ENCODE results near the gene TASOR. TPM values are rescaled to one million over a fixed set of nuclear protein-coding genes. Genes with fewer than 3 reads are reported as not detected.
A peak's percentile ranks its signal among the peaks of the same experiment; 100 is the strongest.
"Not testable (repeated sequence)": the region's sequence is repeated elsewhere in the genome, so short reads cannot be mapped to it uniquely, and the experiment has no call there.

Gene TASOR
- 64.3 and 78.6 TPM in 2 replicates for total RNA-seq (2014; rRNA removed; shearing (Covaris generic))

- DNase-seq (ENCODE audit: low spot score) = peak; percentile 54
Observed at GRCh38 chr3:56683122-56683817, at the start of gene TASOR. Gene TASOR (minus strand): TSS chr3:56683265. CDS start chr3:56683006, 259 bp downstream.

DNA sequence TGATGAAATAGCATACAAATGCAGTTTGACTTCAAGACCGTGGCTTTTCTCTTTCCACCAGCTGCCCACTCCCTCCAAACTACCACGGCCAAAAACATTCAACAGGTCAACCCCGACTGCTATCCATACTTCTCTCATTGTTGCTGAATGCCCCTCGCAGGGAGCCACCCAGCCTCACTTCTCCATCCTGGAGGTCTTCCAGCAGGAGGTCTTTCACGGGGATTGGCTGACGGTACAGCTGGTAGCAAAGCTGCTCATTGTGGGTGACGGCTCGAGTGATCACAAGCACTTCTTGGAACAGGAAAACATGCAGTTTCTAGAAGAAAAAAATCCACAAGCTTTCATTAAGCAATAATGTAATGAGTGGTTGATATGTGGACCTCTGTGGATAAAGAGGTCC is 49.0 kb upstream of the TASOR start:
- no peak for DNase-seq (ENCODE audit: low spot score)

GRCh38 chr3:56725175-56725574 is 42.1 kb upstream of the TASOR start:
- no peak for DNase-seq (ENCODE audit: low spot score)

DNA sequence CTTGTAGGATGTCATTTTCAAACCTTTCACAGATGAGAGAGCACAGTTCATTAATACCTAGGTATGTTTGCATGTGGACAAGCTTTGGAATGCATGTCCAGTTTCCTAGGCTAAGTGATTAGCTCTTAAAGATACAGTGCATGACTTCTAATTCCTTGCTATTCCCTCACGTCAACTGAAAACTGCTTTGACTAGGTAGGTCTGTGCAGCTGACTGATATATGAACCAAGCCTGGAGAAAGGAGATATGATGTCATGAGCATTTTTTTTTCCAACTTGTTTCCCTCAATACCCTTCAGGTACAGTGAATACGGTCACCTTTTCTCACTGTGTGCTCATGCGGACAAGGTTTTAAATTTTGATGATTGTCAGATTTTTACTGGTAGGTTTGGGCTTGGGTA is 41.6 kb upstream of the TASOR start:
- DNase-seq (ENCODE audit: low spot score) = no peak

DNA sequence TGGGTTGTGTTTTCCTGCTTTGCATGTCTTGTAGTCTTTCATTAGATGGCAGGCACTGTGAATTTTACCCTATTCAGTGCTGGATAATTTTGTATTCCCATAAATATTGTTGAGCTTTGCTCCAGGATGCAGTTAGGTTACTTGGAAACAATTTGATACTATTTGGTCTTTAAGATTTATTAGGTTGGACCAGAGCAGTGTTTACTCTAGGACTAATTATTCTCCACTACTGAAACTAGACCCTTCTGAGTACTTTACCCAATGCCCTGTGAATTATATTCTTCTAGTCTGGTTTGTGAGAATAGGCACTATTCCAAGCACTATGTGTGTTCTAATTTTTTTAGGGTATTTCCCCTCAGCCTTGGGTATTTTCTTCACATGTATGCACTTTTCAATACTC is 37.8 kb upstream of the TASOR start:
- DNase-seq (ENCODE audit: low spot score) = no peak

- DNase-seq (ENCODE audit: low spot score) = not testable (repeated sequence)
Observed at GRCh38 chr3:56718809-56719208, 35.7 kb upstream of the TASOR start.

- no peak for DNase-seq (ENCODE audit: low spot score)
Observed at GRCh38 chr3:56711344-56711743, 28.3 kb upstream of the TASOR start.

- not testable (repeated sequence) for DNase-seq (ENCODE audit: low spot score)
Observed at GRCh38 chr3:56707412-56707811, 24.3 kb upstream of the TASOR start.

- no peak for DNase-seq (ENCODE audit: low spot score)
Observed at GRCh38 chr3:56706629-56707028, 23.6 kb upstream of the TASOR start.

DNA sequence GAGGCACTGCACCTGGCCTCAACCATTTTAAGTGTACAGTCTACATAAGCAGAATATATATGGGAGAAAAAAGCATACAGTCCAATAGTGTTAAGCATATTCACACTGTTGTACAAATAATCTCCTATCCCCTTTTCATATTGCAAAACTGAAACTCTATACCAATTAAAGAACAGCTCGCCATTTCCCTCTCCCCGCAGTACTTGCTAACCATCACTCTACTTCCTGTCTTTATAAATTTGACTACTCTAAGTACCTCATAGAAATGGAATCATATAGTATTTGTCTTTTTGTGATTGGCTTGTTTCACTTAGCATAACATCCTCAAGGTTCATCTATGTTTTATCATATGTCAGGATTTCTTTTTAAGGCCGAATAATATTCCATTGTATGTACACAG is 21.6 kb upstream of the TASOR start:
- no peak for DNase-seq (ENCODE audit: low spot score)

DNA sequence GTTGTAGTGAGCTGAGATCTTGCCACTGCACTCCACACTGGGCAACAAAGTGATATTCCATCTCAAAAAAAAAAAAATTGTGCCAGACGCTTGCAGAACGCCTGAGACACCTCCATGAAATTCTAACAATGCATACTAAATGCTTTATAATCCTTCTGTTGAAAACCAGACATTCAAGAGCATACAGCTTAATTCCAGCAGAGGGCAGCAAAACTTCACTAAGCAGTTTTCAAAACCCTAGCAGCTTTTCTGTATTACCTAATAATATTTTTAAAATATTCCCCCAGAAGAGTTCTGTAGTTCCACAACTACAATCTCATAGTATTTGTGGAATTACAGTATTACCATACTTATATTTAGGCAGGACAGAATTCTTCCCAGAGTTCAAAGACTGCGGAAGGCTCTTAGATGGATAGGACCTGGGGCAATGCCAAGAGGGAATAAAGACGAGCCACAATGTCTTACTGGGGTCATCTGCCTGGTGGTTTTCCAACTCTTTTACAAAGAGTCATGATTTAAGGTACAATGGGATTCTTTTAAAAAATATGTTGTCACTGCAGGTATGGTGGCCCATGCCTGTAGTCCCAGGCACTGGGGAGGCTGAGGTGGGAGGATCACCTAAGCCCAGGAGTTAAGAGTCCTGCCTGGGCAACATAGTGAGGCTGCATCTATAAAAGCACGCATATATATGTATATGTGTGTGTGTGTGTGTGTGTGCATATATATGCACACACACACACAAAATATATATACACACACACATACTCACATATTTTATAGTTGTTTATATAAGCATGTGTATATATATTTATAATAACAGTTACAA is 19.6 kb upstream of the TASOR start:
- DNase-seq (ENCODE audit: low spot score) = peak; percentile 60

- DNase-seq (ENCODE audit: low spot score) = no peak
Observed at GRCh38 chr3:56700151-56700550, 17.1 kb upstream of the TASOR start.

DNA sequence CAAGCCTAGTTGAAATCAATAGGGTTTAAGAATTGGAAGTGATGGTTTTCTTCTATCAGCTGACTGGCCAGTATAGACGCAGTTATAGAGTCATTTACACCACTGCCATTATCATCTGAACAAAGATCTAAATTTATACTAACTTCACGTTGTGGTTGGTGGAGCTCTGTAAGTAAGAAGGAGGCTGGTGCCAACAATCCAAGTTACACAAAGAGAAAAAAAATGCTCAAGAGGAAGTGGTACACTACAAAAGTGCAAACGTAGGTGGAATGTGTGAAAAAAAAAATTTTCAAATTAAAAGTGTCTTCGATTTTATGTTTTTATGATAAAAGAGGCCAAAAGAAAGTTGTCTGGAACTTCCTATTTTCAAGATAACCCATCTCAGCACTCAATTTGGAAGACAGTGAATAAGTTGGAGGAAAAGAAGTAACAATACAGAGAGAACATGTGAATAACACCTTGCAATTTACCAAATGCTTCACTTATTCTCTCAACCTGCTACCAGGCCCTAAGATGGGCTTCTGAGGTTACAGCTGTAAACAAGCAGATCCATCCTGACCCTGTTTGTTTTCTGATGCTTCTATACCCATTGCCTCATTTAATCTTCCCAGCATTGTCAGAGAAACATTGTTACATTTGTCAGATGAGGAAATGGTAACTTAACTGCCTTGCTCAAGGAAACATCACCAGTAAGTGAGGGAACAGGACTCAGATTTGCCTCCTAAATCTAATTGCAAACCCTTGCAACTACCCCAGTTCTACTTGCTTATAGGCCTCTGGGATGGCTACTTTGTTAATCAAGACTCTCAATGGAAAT is 12.0 kb upstream of the TASOR start:
- DNase-seq (ENCODE audit: low spot score) = no peak

- no peak for DNase-seq (ENCODE audit: low spot score)
Observed at GRCh38 chr3:56693750-56694149, 10.7 kb upstream of the TASOR start.

DNA sequence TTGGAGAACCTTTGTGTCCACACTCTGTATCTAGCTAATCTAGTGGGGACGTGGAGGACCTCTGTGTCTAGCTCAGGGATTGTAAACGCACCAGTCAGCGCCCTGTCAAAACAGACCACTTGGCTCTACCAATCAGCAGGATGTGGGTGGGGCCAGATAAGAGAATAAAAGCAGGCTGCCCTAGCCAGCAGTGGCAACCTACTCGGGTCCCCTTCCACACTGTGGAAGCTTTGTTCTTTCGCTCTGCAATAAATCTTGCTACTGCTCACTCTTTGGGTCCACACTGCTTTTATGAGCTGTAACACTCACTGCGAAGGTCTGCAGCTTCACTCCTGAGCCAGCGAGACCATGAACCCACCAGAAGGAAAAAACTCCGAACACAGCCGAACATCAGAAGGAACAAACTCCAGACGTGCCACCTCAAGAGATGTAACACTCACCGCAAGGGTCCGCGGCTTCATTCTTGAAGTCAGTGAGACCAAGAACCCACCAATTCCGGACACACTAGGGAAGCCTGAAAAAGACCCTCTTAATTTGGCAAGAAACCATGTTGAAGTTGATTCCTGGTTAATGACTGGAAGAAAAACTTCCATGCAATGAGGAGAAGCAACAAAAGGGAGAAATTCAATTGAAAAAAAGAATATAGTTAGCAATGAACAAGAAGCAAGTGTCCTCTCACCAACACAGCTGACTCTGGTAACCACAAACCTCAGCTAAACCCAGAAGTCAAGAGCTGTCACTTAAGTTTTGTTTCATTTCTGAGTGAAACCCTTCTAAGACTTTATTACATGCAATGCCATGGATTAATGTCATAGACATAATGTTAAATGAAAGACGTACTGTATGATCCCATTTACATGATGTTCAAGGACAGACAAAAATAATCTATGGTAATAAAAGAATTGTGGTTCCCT is 9.7 kb upstream of the TASOR start:
- not testable (repeated sequence) for DNase-seq (ENCODE audit: low spot score)

DNA sequence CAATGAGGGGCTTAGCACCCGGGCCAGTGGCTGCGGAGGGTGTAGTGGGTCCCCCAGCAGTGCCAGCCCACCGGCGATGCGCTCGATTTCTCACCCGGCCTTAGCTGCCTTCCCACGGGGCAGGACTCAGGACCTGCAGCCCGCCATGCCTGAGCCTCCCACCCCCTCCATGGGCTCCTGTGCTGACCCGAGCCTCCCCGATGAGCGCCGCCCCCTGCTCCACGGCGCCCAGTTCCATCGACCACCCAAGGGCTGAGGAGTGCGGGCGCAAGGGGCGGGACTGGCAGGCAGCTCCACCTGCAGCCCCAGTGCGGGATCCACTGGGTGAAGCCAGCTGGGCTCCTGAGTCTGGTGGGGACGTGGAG is 8.9 kb upstream of the TASOR start:
- DNase-seq (ENCODE audit: low spot score) = not testable (repeated sequence)

- peak; percentile 61 for DNase-seq (ENCODE audit: low spot score)
Observed at GRCh38 chr3:56691165-56692000, 8.3 kb upstream of the TASOR start.

DNA sequence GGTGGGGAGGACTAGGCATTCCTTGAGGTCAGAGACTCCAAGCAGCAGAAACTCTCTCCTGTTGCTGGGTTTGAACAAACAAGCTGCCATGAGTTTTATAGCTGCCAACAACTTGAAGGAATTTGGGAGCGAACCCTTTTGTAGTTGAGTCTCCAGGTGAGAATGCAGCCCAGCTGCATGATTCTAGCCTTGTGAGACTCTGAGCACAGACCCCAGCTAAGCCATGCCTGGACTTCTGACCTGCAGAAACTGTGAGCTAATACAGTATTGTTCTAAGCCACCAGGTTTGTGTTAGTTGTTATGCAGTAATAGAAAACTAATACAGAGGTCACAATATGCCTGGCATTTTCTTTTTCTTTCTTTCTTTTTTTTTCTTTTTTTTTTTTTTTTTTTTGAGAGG is 6.2 kb upstream of the TASOR start:
- DNase-seq (ENCODE audit: low spot score) = no peak

DNA sequence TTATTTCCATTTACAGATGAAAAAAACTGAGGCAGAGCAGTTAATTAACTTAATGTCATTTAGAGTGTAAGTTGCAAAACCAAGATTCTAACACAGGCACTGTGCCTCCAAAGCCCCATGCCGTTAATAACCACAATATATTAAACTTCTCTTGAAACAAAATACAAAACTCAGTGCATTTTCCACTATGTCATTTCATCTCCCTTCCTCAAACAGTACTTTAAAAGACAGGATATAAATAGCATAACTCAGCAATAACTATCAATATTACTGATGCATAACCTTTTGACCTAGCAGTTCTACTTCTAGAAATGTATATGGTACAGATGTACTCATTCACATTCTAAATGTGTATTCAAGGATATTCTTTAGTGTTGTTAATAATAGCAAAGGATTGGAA is 5.1 kb upstream of the TASOR start:
- DNase-seq (ENCODE audit: low spot score) = no peak

- DNase-seq (ENCODE audit: low spot score) = no peak
Observed at GRCh38 chr3:56684029-56684428, 964 bp upstream of the TASOR start.

Data from A172 (cell line).